ENCODE results near the gene MEOX1.
"Not testable (repeated sequence)": the region's sequence is repeated elsewhere in the genome, so short reads cannot be mapped to it uniquely, and the experiment has no call there.

The MEOX1 gene

DNA sequence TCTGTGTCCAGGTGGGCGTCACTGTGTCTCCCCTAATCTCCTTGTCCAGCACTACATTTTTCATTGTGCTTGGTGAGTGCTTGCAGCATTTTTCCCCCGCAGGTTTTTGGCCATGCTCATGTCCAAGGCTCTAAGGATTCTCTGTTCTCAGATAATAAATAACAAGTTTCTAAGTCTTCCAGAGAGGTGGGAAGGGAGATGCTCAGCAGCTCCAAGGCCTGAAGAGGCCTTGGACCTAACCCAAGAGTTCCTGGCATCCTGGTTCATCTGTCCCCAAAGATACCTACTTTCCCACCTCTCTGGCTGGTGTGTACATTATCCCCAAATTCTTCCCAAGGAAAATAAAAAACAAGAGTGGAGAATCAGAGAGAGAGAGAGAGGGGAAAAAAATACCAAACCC lies 45.3 kb downstream of the MEOX1 start:
- no peak for DNase-seq (ENCODE audit: low spot score)

DNA sequence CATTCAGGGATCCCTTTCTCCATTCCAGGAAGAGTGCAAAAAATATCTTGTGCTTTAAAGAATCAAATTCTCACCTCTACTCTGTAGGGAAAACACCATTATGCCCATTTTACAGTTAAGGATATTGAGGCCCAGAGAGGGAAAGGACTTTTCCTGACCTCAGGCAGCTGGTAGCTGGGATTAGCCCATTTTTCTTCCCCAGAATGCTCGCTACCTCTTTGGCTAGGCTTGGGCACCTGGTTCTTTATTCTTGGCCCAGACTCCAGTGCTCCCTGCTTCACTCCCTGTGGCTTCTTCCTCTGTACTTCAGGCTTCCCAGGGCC lies 45.7 kb downstream of the MEOX1 start:
- no peak for DNase-seq (ENCODE audit: low spot score)

DNA sequence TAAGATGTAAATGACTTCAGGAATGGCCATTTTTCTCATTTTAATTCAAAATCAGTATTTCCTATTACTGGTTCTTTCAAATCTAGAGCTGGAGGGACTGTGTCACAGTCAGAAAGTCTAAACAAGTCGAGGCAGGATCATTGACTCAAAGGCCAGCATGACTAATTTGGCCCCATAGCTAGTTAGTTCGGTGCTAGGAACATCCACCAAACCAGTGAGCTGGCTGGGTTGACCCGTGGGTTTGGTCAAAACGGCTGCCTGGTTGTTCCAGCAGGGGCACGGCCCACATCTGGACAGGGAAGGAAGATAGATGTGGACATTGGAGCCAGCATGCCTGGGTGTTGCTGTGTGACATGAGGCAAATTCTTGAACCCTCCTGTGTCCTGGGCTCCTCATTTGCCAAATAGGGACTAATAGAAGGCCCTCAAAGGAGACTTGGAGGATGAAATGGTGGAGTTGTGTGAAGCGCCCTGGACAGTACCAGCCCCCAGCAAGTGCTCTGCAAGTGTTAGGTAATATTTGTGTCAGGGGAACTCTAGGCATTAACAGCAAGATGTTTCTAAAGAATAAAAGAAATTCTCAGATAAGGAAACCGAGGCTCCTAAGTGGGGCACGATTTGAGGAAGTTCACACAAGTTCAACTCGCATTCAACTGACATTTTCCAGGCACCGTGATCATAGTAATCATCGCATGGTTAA lies 46.2 kb downstream of the MEOX1 start:
- no peak for DNase-seq (ENCODE audit: low spot score)

DNA sequence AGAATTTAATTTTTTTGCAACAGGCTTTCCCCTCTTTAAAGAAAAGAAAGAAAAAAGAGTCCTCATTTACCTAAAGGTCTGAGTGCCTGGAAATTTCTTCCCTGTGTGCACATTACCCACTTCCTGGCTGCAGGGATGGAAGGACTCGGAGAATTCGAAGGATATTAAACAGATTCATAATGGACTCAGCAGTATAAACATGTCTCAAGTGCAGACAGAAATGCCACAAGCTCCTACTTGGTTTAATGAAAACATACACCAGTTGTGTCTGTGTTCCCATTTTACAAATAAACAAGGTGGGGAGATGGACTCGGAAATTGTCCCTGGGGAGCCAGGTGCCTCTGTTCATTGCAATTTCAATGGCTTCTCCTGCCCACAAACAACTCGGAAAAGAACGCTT lies 47.2 kb downstream of the MEOX1 start:
- DNase-seq (ENCODE audit: low spot score): no peak

DNA sequence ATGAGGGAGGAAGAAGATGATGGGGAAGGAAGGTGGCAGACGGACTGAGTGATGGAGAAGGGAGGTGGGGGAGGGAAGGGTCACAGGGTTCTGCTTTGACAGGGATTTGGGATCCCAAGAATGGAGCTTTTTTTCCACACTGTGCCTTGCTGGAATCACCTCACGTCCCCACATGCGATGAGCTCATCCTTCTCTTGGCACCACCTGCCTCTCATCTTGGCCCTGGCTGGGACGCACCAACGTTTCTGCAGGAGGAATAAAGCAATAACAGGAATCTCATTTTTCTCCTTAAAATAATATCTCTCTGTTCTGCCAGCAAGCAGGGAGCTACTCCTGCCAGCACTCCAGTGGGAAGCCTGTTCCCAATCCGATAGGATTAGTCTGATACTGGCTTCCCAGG lies 47.8 kb downstream of the MEOX1 start:
- DNase-seq (ENCODE audit: low spot score): no peak

DNA sequence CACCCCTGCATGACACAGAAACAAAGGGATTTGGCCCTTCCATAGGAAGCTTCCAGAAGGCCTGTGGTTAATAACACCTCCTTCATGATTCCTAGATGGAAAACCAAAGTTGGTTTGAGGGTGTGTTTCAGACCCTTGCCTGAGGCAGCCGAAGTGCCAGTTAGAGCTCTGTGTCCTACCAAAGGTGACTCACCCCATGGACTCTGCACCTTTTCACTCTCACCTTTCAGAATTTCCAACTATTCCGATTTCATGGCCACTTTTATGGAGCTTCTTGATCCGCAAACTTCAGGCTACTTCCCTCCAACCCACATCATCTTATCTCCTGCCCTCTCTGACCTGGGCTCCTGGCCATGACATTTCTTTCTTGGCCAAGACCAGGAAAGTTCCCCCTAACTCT lies 49.2 kb downstream of the MEOX1 start:
- DNase-seq (ENCODE audit: low spot score): no peak

DNA sequence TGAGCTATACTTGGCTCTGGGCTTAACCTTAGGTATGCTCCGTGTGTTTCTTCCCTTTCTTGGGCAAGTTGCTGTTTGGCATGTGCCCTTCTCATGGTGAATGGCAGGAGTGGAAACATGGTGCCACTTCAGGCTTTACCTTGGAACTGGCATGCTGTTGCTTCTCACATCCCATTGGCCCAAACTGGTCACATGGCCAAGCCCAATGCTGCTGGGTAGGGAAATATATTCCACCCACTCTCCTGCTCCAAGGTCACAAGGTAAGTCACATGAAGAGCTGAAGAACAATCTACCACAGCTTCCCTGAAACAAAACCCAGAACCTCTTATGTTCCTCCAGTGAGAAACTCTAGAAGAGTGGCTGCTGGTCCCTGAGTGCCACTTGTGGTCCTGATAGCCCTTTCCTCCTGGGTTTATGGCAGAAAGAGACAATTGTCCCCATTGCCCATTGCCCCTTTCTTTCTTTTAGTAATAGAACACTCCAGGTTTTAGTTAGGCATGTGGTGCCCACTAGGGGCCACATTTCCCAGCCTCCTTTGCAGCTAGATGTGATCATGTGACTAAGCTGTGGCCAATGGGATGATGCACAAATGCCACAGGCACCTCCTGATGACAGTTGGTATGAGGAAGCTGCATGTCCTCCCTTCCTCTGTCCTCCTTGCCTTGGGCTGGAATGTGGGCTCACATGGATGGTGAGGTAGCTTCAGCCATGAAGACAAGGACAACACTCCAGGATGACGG lies 50.3 kb downstream of the MEOX1 start:
- DNase-seq (ENCODE audit: low spot score): no peak

DNA sequence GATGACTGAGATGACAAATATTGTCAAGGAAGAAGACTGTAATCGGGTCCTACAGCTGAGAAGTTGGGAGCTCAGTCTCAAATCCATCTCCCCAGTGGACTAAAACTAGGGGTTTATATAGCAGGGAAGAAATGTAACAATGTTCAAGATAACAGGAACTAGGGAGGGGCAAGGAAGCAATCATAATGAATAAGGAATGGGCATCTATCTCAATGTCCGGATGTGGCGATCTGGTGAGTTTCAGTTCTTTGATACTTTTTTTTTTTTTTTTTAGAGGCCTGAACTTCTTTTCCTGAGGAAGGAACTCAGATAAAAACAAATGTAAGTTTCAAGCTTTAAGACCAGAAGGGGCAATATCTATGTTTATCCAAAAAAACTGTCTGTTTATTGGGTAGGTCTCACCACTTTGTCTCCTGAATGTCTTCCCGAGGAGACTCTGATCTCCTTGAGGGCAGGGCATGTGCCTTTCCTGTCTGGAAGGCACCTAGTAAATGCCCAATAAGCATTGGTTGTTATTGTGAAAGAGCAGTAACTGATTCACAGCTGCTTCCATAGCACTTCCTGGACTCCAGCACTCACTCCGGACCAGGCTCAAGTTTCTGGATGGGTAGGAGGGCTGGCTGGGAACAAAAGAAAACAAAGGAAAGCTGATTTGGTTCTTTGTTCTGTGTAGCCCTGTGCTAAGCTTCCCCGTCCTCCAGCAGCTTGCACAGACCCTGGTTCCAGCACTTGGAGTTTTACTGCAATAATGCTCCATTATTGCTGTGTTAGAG lies 51.9 kb downstream of the MEOX1 start:
- DNase-seq (ENCODE audit: low spot score): no peak

DNA sequence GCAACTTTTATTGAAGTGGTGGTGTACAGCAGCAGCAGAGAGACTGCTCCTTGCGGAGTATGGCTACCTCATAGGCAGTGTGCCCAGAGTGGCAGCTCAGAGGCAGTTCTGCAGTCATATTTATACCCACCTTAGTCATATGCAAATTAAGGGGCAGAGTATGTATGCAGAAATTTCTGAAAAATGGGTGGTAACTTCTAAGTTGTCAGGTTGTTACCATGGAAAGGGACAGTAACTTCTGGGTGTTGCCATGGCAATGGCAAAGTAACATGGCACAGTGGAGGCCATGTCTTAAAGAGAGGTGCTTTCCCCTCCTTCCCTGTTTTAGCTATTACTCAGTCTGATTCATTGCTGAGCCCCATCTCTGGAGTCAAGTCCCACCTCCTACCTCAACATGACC lies 53.4 kb downstream of the MEOX1 start:
- DNase-seq (ENCODE audit: low spot score): no peak

DNA sequence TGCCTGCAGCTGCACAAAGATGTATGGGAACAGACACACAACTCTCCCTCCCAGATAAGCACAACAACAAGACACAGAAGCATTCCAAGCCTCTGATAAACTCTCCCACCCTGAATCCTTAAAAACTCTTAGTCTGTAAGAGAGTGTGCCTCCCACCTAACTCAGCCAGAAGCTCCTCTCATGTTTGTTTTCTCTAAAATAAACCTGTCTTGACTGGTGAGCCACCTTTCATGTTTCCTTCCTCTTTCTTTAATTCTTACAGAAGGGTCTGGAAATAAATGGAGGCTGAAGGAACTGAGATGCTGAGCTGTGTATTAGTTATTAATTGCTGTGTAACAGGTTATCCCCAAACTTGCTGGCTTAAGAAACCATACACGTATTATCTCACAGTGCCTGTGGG lies 57.2 kb downstream of the MEOX1 start:
- no peak for DNase-seq (ENCODE audit: low spot score)

DNA sequence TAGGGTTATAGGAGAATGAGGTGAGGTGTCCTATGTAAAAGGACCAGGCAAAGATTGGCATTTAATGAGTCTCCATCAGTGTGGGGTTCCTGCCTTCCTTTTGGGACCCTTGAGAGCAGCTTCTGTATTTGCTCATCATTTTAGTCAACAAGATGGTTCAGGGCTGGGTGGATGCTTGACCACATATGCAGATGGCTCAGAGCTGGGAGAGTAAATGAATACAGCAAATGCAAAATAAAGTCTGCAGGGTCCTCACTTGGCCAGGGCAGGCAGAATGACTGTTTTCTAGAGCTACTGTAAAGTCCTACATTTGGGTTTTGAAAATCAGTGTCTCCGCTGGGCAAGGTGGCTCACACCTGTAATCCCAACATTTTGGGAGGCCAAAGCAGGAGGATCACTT lies 58.4 kb downstream of the MEOX1 start:
- DNase-seq (ENCODE audit: low spot score): no peak

DNA sequence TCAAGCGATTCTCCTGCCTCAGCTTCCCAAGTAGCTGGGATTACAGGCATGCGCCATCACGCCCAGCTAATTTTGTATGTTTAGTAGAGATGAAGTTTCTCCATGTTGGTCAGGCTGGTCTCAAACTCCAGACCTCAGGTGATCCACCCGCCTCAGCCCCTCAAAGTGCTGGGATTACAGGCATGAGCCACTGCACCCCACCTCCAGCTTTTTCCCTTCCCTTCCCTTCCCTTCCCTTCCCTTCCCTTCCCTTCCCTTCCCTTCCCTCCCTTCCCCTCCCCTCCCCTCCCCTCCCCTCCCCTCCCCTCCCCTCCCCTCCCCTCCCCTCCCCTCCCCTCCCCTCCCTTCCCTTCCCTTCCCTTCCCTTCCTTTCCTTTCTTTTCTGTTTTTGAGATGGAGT lies 59.2 kb downstream of the MEOX1 start:
- DNase-seq (ENCODE audit: low spot score): not testable (repeated sequence)

DNA sequence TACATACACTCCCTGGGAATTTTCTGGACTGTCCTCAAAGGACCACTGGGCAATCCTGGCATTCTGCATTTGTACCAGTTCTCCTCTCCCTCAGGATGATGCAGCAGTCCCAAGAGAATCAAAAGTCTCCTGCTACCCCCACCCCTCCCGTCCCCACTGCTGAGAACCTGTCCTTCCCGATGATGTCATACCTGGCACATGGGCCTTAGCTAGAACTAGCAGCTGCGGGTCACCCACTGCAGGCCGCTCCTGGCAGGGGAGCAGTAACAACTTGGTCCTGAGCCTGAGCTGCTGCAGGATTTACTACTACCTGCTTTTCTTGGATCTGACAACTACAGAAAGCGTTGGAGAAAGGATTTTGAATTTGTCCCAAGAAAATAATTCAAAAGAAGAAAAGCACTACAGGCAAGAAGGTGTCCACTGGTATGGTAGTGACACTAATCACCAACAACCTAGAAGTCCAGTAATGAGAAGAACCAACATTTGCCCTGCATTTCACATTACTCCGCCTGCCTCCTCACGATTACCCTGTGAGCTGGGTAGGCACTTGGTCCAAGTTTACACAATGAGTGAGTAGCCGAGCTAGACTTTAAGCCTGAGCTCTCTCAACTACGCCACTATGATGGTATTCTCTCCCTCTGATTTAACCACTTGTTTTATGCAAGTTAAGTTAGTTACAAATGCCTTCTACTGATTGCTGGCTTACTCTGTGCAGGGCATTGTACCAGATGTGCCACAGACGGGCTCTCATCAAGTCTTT lies 60.3 kb downstream of the MEOX1 start:
- no peak for DNase-seq (ENCODE audit: low spot score)

DNA sequence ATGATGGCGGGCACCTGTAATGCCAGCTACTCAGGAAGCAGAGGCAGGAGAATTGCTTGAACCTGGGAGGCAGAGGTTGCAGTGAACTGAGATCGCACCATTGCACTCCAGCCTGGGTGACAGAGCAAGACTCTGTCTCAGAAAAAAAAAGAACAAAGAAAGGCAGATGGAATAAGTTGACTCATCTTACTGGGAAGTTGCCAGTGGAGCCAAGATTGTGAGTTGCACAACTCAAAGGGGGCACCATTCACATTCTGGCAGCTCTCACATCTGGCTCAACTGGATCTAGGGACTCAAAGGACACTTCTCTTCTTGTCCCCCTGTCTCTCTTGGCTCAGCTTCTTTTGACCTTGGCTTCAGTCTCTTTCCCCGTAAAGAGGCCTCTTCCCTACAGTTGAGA lies 61.9 kb downstream of the MEOX1 start:
- DNase-seq (ENCODE audit: low spot score): no peak

DNA sequence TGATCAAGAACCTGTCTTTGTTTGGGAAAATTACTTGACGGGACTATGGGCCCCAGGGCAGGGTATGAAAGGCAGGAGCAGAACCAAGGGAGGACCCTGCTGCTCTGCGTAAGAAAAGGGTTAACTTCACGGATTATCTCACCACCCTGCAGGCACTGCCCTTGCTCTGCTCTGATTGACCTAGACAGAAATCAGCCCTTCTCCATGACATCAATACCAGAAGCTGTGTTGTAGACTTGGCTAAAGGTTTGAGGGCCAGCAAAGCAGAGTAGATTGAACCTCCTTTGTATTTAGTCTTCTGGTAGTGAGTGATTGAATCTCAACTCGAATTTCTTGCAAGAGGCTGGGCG lies 62.7 kb downstream of the MEOX1 start:
- no peak for DNase-seq (ENCODE audit: low spot score)

DNA sequence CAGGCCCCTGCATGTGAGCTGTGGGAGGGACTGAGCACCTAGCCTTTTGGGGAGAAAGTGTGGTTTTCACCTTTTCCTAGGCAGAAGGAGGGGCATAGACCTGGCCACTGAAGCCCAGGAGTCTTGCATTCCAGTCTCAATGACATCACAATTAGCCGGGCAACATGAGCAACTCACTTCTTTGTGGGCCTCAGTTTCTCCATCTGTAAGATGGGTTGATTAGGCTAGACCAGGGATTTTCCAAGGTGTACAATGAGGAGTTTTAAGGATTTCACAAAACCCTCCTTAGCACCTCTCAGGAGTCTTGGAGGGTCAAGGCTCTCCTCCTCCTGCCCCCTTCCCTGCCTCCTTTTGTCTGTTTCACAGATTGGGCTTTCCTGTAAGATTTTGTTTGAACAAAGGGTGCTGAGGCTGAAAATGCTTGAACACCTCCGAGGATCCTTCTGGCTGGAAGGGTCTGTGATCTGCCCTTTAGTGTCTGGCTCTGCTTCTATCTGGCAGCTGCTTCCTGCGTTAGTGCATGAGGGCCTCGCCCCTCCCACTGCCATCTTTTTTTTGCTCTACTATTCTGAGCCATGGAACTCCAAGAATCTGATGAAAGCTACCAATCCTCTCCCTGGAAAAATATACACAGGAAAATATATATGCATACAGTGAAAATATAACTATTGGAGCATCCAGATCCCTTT lies 63.2 kb downstream of the MEOX1 start:
- no peak for DNase-seq (ENCODE audit: low spot score)

DNA sequence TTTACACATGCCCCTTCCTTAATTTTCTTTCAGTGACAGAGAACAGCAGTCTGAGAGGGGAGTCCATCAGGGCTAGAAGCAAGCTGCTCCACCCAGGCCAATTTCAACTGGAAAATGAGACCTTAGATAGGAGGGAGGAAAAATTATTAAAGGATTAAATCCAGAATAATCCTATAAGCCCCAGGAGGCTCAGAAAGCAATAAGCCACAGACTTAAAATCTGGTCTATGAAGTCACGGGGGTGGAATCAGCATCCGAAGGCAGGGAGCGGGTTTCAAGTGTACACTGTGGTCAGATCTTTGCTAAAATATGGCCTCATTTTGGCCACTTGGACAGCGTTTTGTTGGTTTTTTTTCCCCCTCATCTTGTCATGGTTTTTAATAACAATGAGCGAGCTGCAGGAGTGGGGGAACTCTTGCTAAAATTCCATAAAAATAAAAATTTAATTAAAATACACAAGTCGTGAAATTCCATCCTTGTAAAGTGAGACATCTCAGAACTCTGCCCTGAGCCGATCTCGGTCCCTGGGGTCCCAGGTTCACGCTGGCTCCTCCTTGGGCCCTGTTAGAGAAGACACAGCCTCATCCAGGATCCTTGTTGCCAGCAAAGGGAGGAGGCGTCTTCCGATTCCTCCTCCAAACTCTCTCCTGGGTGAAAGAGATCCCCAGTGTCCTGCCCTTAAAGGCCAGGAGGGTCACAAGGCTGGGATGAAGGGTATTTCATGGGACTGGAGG lies 63.9 kb downstream of the MEOX1 start:
- no peak for DNase-seq (ENCODE audit: low spot score)

DNA sequence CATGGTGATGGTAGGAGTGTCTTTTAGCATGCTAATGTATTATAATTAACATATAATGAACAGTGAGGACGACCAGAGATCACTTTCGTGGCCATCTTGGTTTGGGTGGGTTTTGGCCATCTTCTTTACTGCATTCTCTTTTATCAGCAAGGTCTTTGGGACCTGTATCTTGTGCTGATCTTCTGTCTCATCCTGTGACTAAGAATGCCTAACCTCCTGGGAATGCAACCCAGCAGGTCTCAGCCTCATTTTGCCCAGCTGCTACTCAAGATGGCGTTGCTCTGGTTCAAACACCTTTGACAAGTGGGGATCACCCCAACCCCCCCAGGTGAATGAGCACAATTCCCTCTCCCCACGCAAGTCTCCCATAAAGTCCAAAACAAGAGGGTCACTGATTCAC lies 66.3 kb downstream of the MEOX1 start:
- no peak for DNase-seq (ENCODE audit: low spot score)

DNA sequence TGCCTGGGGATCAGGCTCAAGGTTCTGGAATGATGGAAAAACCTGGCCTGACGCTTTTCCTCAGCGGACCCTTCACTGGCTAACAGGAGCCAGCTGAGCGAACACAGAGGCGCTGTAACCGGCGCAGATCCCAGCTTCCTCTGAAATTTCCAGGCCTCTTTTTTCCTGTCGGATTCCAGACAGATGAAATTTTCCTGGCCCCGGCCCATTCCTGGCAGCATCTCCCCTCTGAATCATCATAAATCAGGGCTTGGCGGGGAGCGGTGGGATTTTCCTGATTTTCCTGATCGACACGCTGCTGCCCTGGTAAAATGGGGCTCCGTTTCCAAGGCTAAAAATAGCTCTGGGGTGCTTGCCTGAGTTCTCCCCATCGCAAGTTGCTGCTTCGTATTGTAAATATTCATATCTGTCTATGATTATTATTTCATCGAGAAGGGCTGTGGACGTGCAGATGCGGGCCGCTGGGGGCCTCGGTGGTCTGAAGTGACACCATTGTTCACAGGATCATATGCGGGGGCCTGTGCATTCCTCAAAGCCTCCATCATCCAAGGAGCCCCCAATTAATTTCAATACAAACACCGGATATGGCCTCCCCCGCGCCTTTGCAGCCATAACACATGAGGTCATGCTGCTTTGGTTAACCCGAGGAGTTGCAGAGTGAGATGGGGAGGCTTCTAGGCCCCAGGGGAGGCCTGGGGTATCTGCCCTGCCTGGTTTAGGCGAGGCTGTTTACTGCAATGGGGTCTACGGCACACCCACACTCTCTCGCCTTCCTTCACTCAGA lies 69.8 kb downstream of the MEOX1 start:
- no peak for DNase-seq (ENCODE audit: low spot score)

DNA sequence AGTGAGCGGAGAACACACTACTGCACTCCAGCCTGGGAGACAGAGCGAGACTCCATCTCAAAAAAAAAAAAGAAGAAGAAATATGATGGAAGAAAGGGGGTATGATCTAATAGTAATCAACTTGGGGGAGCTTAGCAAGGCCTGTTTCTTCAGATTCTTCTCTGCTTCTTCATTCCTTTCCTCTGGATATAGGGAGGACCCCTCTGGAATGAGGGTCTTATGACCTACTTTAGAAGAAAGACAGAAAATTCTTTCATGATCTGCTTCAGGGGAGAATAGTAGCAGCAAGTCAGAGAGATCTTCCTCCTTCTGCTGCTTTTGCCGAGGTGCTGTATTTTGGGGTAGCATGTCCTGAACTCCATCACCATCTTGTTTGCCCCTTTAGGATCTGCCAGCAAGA lies 70.7 kb downstream of the MEOX1 start:
- DNase-seq (ENCODE audit: low spot score): no peak

Data from pons (tissue), 1 donor.